ENCODE measurements around the gene FAM114A1.

GRCh38 chr4:38855466-38855865 is 12.1 kb upstream of the FAM114A1 start:
- no peak for TF ChIP-seq GABPA (IDR thresholded peaks at IDR 0.05 in 1 of 2, conservative IDR thresholded peaks at IDR 0.05 in 1 of 2)
- TF ChIP-seq CTCF (IDR thresholded peaks at IDR 0.05; ENCODE audit: low read depth, low read length, missing input control), result no peak
- no peak for TF ChIP-seq SP1 (IDR thresholded peaks at IDR 0.05)
- TF ChIP-seq REST (IDR thresholded peaks at IDR 0.05), result no peak
- TF ChIP-seq TAF1 (conservative IDR thresholded peaks at IDR 0.05), result no peak
- TF ChIP-seq EGR1 (IDR thresholded peaks at IDR 0.05; ENCODE audit: low read depth in 2 of 2), result no peak
- TF ChIP-seq RAD21 (IDR thresholded peaks at IDR 0.05), result no peak
- TF ChIP-seq ZBTB33 (IDR thresholded peaks at IDR 0.05), result no peak
- TF ChIP-seq RXRA (IDR thresholded peaks at IDR 0.05), result no peak
- TF ChIP-seq ATF3 (IDR thresholded peaks at IDR 0.05), result no peak

All from liver (tissue), 3 donors.